ENCODE results near the gene DCDC2B. TPM values are rescaled to one million over a fixed set of nuclear protein-coding genes. Genes with fewer than 3 reads are reported as not detected.

DCDC2B gene
- total RNA-seq, 1 experiment from 2014 or later, result not detected

GRCh38 chr1:32263744-32264143, 54.9 kb downstream of the DCDC2B start:
- Histone ChIP-seq H3K4me2 (ENCODE audit: low read depth, low read length, poor library complexity, severe bottlenecking) (peak overlapping the region; percentile 66), H3K9me3 (ENCODE audit: low read length) (no peaks in the 10 kb centered on the region), H3K27me3 (ENCODE audit: low read length) (no peaks in the 10 kb centered on the region), H3K27ac (ENCODE audit: low read length) (peak overlapping the region; percentile 72), H3K79me2 (ENCODE audit: low read length) (no peaks in the 10 kb centered on the region), H4K20me1 (ENCODE audit: insufficient read depth, low read depth, low read length) (no peaks in the 10 kb centered on the region), H3K36me3 (ENCODE audit: insufficient read depth, low read length) (no peaks in the 10 kb centered on the region), H2AFZ (ENCODE audit: low read length) (peak overlapping the region; percentile 38), H3K9me2 (replicated peaks; ENCODE audit: insufficient read depth, low read length) (no peaks in the 10 kb centered on the region), H3K4me3 (ENCODE audit: low read length) (peak overlapping the region; percentile 30; the same call in 1 of the 2 replicates), H3K4me1 (ENCODE audit: low read length) (peaks cover 29% of the 10 kb centered on the region), H3K9ac (ENCODE audit: low read length) (peak overlapping the region; percentile 39; the same call in 1 of the 2 replicates)
- peak; percentile 79 for DNase-seq

Other genes with a start within 250 kb of the DCDC2B start
- gene KHDRBS1, start 195.2 kb upstream of the DCDC2B start, total RNA-seq (2014; rRNA removed; shearing (Covaris generic); ENCODE audit: low replicate concordance), result 70.9 and 77.5 TPM in 2 replicates
- gene TMEM39B, start 136.2 kb upstream of the DCDC2B start, total RNA-seq (2014; rRNA removed; shearing (Covaris generic); ENCODE audit: low replicate concordance), result 10.3 and 11.5 TPM in 2 replicates
- gene KPNA6, start 101.0 kb upstream of the DCDC2B start, total RNA-seq (2014; rRNA removed; shearing (Covaris generic); ENCODE audit: low replicate concordance), result 19.7 and 26.0 TPM in 2 replicates
- 33.5 and 40.7 TPM in 2 replicates for gene TXLNA, start 29.4 kb upstream of the DCDC2B start, total RNA-seq (2014; rRNA removed; shearing (Covaris generic); ENCODE audit: low replicate concordance)
- 35.9 and 78.2 TPM in 2 replicates for gene CCDC28B, start 8.5 kb upstream of the DCDC2B start, total RNA-seq (2014; rRNA removed; shearing (Covaris generic); ENCODE audit: low replicate concordance)
- gene IQCC, start 3.4 kb upstream of the DCDC2B start, total RNA-seq (2014; rRNA removed; shearing (Covaris generic); ENCODE audit: low replicate concordance), result 1.2 and 3.9 TPM in 2 replicates
- 11.2 and 11.6 TPM in 2 replicates for gene TMEM234, start 13.3 kb downstream of the DCDC2B start, total RNA-seq (2014; rRNA removed; shearing (Covaris generic); ENCODE audit: low replicate concordance)
- 178 and 213 TPM in 2 replicates for gene EIF3I, start 13.3 kb downstream of the DCDC2B start, total RNA-seq (2014; rRNA removed; shearing (Covaris generic); ENCODE audit: low replicate concordance)
- 1.5 TPM in 1 of 2 replicates, not detected in the other for gene FAM167B, start 38.1 kb downstream of the DCDC2B start, total RNA-seq (2014; rRNA removed; shearing (Covaris generic); ENCODE audit: low replicate concordance)
- gene LCK, start 42.2 kb downstream of the DCDC2B start, total RNA-seq (2014; rRNA removed; shearing (Covaris generic); ENCODE audit: low replicate concordance), result 12.0 and 26.1 TPM in 2 replicates
- 201 and 257 TPM in 2 replicates for gene HDAC1, start 83.0 kb downstream of the DCDC2B start, total RNA-seq (2014; rRNA removed; shearing (Covaris generic); ENCODE audit: low replicate concordance)
- 262 and 391 TPM in 2 replicates for gene MARCKSL1, start 127.1 kb downstream of the DCDC2B start, total RNA-seq (2014; rRNA removed; shearing (Covaris generic); ENCODE audit: low replicate concordance)
- 3.1 and 4.5 TPM in 2 replicates for gene FAM229A, start 153.4 kb downstream of the DCDC2B start, total RNA-seq (2014; rRNA removed; shearing (Covaris generic); ENCODE audit: low replicate concordance)
- gene TSSK3, start 153.4 kb downstream of the DCDC2B start, total RNA-seq (2014; rRNA removed; shearing (Covaris generic); ENCODE audit: low replicate concordance), result 1.4 and 1.5 TPM in 2 replicates
- gene BSDC1, start 185.4 kb downstream of the DCDC2B start, total RNA-seq (2014; rRNA removed; shearing (Covaris generic); ENCODE audit: low replicate concordance), result 45.1 and 50.0 TPM in 2 replicates

All from Karpas-422 (cell line).